Measurements from ENCODE around the gene PCDHGA8.
"Not testable (repeated sequence)": the region's sequence is repeated elsewhere in the genome, so short reads cannot be mapped to it uniquely, and the experiment has no call there.

Gene PCDHGA8

DNA sequence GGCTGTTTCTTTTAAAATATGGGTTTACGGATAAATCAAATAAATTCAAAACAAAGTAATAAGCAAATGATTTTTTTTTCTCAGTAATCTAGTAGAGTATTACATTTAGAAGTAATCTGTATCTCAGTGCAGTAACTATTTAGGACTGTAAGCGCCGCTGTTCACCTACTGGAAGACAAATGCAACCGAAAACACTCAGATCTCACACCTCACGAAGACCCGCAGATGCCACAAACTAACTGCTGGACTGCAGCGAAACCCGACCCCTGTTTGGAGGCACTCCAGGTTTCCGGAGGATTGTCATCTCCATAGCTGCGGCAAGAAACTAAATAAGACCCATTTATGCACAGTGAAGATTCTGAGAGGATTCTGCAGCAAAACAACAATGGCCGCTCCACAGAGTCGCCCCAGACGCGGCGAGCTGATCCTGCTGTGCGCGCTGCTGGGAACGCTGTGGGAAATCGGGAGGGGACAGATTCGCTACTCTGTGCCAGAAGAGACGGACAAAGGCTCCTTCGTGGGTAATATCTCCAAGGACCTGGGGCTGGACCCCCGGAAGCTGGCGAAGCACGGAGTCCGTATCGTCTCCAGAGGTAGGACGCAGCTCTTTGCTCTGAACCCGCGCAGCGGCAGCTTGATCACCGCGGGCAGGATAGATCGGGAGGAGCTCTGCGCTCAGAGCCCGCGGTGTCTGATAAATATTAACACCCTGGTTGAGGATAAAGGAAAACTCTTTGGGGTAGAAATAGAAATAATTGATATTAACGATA, at the start of gene PCDHGA8:
Gene PCDHGA8, plus strand, starts transcription at position 205 of the 770 bp plus-strand sequence. Its CDS starts 181 bp downstream, at position 386.
- TF ChIP-seq, protein P1, sequence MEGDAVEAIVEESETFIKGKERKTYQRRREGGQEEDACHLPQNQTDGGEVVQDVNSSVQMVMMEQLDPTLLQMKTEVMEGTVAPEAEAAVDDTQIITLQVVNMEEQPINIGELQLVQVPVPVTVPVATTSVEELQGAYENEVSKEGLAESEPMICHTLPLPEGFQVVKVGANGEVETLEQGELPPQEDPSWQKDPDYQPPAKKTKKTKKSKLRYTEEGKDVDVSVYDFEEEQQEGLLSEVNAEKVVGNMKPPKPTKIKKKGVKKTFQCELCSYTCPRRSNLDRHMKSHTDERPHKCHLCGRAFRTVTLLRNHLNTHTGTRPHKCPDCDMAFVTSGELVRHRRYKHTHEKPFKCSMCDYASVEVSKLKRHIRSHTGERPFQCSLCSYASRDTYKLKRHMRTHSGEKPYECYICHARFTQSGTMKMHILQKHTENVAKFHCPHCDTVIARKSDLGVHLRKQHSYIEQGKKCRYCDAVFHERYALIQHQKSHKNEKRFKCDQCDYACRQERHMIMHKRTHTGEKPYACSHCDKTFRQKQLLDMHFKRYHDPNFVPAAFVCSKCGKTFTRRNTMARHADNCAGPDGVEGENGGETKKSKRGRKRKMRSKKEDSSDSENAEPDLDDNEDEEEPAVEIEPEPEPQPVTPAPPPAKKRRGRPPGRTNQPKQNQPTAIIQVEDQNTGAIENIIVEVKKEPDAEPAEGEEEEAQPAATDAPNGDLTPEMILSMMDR (IDR thresholded peaks at IDR 0.05; ENCODE audit: extremely low read depth, missing control alignments), result no peak
- DNase-seq (ENCODE audit: low spot score), result no peak

DNA sequence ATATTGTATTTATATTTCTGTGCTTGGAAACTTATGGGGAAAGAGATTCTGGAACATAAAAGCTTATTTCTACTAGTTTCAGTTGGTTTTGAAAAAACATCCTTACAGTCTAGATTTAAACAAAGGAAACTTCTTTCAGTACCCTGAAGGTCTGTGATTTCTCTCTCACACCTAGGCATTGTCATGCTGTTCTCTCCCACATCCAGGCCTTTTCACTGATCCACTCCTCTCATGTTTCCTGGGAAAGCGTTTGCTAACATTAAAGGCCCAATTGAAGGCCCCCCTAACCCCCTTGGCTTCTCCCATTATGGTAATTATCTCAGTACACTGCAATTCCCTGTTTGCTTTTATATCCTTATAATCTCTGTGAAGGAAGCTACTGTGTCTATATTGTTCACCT, 49.7 kb upstream of the PCDHGA8 start:
- TF ChIP-seq, protein P1 (IDR thresholded peaks at IDR 0.05; ENCODE audit: extremely low read depth, missing control alignments), result no peak
- no peak for DNase-seq (ENCODE audit: low spot score)

DNA sequence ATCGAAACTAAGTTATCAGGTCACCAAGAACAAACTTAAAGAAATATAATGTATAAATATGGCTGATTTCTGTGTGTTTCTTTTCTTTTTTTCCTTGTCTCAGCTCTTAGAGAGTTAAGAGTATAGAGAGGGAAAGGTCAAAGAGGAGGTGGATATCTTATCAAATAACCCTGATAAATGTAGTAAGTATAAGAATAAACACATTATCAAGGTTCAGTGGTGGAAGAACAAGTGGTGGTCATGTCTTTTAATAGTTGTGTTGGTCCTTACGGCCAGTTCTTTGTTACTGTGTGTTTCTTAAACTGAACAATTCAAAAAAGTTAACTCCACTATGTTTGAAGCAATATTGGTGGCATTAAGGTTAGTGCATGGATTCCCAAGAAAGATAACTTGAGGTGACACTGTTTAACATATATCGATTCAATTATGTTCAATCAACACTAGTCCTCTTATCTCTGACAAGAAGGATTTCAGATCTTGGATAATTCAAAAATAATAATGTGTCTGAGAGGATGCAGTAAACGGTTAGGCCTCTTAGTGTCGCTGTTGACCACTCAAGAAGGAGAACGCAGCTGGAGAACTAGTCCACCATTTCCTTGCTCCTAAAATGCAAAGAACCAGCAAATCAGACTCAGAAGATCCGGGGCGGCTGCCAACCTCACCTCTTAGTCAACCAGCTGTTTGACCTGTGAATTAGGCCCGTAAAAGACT, 49.0 kb upstream of the PCDHGA8 start, which contains the start of gene PCDHGA3:
Gene PCDHGA3, plus strand, starts transcription at position 588 of the 711 bp plus-strand sequence. CDS start 205 bp downstream, outside the sequence.
- TF ChIP-seq, protein P1 (IDR thresholded peaks at IDR 0.05; ENCODE audit: extremely low read depth, missing control alignments), result peak; percentile 3
- DNase-seq (ENCODE audit: low spot score), result peak; percentile 69

DNA sequence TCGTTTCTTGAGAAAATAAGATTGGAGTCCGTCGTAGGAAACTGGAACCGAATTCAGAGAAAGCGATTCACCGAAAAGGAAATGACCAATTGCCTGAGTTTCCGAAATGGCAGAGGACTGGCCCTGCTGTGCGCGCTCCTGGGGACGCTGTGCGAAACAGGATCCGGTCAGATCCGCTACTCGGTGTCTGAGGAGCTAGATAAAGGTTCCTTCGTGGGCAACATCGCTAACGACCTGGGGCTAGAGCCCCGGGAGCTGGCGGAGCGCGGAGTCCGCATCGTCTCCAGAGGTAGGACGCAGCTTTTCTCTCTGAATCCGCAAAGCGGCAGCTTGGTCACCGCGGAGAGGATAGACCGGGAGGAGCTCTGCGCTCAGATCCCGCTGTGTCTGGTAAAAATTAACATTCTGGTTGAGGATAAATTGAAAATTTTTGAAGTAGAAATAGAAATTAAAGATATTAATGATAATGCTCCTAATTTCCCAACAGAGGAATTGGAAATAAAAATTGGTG, 48.4 kb upstream of the PCDHGA8 start:
- TF ChIP-seq, protein P1 (IDR thresholded peaks at IDR 0.05; ENCODE audit: extremely low read depth, missing control alignments), result no peak
- DNase-seq (ENCODE audit: low spot score), result no peak

- DNase-seq (ENCODE audit: low spot score), result no peak
- TF ChIP-seq, protein P1 (IDR thresholded peaks at IDR 0.05; ENCODE audit: extremely low read depth, missing control alignments), result no peak
Observed at GRCh38 chr5:141345327-141345726, 47.1 kb upstream of the PCDHGA8 start.

DNA sequence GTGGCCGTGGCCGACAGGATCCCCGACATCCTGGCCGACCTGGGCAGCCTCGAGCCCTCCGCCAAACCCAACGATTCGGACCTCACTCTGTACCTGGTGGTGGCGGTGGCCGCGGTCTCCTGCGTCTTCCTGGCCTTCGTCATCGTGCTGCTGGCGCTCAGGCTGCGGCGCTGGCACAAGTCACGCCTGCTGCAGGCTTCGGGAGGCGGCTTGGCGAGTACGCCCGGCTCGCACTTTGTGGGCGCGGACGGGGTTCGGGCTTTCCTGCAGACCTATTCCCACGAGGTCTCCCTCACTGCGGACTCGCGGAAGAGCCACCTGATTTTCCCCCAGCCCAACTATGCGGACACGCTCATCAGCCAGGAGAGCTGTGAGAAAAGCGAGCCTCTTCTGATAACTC, 46.4 kb upstream of the PCDHGA8 start:
- not testable (repeated sequence) for DNase-seq (ENCODE audit: low spot score)

DNA sequence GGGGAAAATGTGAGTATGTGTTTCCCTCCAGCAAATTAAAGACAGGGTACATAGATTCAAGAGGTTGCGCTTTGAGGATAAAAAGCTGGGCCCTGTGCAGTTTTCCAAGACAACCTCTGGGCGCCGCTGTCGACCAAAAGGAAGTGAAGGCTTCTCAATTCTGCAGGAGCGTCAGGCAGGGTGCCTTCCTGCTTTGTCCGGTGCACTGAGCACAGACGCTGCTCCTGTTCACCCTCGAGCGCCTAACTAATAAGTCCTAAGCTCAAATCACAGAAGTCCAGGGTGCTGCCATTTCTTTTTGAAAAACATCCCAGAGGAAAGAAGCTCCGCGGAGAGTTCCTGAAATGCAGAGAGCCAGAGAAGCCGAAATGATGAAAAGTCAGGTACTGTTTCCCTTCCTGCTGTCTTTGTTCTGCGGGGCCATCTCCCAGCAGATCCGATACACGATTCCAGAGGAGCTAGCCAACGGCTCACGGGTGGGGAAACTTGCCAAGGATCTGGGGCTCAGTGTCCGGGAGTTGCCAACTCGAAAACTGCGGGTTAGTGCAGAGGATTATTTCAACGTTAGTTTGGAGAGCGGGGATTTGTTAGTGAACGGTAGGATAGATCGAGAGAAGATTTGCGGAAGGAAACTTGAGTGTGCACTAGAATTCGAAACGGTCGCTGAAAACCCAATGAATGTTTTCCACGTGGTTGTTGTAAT, 42.4 kb upstream of the PCDHGA8 start, which contains the start of gene PCDHGB1:
Gene PCDHGB1, plus strand, starts transcription at position 183 of the 703 bp plus-strand sequence. Its CDS starts 162 bp downstream, at position 345.
- TF ChIP-seq, protein P1 (IDR thresholded peaks at IDR 0.05; ENCODE audit: extremely low read depth, missing control alignments), result peak; percentile 67
- DNase-seq (ENCODE audit: low spot score), result peak; percentile 85

Measured in GM20000 (cell line).